HG03520 (cell line): ENCODE measurements around the gene HAX1.
"Not testable (repeated sequence)": the region's sequence is repeated elsewhere in the genome, so short reads cannot be mapped to it uniquely, and the experiment has no call there.

Experiments
- ATAC-seq: cut with Tn5 transposase; IDR thresholded peaks from one replicate; pipeline ENCODE4 v1.9.1; 2021; ENCODE audit warnings: mild to moderate bottlenecking, moderate library complexity; ENCODE audit not compliant: unreplicated experiment

HAX1 gene

DNA sequence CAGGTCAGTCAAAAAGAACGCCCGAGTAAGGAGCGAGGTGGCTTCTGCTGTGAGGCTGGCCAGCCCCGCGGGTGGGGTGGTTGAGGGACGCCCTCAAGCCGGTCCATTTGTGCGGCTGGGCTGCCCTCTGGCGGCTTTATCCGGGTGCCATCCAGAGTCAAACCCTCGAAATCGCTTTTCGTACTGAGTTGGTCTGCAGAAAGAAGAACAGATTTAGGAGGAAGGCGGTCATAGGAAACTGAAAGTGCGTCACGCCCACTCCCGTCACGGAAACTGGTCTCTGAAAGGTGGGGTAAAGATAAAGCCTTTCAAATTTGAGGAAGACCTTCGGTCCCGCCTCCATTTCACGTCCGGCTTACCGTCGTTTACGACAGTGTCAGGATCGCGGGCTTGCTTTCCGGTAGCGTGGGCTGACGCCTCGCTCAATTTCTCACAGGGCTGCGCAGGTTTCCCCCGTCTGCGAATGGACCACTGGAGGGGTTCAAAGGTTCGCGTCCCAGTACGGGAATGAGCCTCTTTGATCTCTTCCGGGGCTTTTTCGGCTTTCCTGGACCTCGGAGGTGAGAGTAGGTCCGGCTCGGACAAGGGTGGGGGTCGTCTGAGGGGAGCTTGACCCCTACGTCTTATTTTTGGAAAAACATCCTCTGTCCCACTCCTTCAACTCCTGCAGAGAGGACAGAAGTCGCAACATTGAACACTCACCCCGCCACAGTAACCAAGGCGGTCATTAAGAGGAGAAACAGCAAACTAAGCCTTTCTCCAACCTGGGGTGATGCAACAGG, at the start of gene HAX1:
HAX1 (plus strand) TSS at position 413 of the 782 bp plus-strand sequence; CDS start at position 508, 95 bp downstream.
- ATAC-seq, result peak; percentile 85

DNA sequence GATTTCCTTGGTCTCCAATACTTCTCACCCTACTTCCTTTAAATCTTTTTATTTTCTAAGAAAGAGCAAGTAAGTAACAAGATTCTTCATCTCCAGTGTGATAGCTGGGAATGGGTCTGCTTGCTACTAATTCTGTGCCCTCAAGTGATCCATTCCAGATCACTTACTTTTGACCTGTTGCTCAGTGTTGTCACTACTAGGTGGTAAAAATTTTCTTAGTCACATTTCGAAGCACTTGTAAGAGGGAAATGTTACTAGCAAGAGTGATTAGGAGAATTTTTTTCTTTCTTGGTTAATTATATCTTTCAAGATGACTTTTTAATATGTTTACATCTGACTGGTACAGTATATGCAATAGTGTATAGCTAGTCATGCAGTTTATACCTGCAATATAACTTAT, 49.5 kb upstream of the HAX1 start:
- ATAC-seq, result no peak

DNA sequence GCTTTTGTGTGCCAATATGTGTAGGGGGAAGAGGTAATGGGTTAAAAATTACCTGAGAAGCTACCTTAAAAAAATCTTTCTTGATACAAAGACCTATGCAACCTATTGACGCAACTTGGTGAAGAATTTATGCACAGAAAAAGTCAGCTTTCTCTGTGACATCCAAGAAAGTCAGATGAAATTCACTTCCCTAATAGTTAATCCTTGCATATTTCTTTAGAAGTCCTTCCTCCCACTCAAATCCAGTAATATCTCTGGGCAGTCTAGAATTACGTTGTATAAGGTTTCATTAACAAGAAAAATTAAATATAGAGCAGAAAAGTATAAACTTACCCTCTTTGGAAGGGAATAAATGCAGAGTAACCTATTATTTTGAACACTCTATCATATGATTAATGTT, 48.8 kb upstream of the HAX1 start:
- no peak for ATAC-seq

DNA sequence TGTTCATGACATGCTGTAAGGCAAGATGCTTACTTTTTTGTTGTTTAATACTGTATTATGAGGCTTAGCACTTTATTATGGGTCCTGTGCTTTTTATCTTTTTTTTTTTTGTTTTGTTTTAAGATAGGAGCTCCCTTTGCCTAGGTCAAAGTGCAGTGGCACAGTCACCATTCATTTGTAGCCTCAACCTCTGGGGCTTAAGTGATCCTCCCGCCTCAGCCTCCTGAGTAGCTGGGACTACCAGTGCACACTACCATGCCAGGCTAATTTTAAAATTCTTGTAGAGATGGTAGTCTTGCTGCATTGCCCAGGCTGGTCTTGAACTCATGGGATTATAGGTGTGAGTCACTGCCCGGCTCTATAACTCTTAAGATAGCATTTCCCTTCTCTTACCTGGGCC, 47.1 kb upstream of the HAX1 start:
- no peak for ATAC-seq

DNA sequence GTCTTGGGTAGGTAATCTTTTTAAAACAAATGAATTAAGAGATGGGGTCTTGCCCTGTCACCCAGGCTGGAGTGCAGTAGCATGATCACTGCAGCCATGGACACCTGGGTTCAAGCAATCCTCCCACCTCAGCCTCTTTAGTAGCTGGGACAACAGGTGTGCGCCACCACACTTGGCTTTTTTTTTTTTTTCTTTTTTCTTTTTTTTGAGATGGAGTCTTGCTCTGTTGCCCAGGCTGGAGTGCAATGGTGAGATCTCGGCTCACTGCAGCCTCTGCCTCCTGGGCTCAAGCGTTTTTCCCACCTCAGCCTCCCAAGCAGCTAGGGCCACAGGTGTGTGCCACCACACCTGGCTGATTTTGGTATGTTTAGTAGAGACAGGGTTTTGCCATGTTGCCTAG, 41.3 kb upstream of the HAX1 start:
- ATAC-seq, result not testable (repeated sequence)

DNA sequence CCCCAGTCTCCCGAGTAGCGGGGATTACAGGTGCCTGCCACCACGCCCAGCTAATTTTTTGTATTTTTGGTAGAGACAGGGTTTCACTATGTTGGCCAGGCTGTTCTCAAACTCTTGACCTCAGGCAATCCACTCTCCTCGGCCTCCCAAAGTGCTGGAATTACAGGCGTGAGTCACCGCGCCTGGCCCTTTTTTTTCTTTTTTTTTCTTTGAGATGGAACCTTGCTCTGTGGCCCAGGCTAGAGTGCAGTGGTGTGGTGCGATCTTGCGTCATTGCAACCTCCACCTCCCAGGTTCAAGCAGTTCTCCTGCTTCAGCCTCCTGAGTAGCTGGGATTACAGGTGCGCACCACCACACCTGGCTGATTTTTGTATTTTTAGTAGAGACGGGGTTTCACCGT, 39.3 kb upstream of the HAX1 start:
- ATAC-seq, result not testable (repeated sequence)

DNA sequence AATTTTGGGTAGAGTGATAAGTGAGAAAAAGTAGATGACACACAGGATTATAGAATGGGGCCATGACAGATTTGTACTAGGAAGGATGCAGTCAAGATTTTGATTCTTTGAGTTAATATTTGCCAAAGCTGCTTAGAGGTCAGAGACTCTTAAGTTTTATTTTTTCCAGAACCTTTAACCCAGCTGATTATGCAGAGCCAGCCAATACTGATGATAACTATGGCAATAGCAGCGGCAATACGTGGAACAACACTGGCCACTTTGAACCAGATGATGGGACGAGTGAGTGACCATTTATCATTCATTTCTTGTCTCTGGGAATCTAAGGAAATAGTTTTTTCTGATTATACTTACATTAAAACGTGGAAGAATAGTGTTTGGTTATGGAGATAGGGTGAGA, 35.6 kb upstream of the HAX1 start:
- ATAC-seq, result no peak

DNA sequence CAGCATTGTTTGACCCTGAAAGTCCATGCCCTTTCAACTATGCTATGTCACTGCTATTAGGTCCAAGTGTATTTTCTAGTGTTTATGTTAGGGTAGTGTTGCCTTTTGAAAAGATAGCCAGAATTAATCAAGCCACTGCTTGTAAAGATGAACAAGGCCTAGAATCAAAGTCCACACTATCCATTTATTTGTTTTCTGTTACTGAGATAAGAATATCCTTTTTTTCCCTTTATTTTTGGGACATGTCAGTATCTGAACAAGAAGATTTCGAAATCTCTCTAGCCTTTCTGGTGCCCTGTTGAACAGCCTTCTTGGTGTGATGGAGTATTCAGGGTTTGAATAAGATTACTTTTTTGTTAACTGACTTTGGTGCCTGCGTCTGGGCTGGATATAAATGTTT, 35.0 kb upstream of the HAX1 start:
- ATAC-seq, result no peak

DNA sequence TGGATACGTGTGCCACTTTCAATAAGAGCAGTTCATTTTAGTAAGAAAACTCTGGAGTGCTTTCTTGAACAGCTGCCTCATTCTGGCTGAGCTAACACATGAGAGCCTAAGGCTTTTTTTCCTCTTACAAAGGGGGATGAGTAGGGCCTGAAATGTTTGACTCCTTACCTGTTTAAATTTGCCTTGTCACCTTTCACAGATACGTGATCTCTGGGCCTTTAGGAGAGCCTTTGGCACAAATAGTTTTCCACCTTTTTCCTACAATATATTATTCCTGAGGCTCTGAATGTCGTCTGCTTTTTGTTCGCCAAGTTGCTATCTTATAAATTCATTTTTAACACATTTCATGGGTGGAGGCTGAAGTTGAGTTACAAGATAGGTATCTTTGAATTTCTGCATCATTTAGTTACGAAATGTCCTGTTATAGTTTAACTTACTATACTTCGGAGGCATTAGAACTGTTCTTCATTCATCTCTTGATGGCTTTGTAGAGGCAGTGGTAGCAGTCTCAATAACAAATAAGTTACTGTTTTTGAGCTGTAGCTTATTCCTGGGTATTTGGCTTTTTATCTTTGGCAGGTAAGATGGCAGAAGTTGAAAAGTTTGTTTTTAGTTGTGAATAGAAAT, 34.4 kb upstream of the HAX1 start:
- no peak for ATAC-seq

DNA sequence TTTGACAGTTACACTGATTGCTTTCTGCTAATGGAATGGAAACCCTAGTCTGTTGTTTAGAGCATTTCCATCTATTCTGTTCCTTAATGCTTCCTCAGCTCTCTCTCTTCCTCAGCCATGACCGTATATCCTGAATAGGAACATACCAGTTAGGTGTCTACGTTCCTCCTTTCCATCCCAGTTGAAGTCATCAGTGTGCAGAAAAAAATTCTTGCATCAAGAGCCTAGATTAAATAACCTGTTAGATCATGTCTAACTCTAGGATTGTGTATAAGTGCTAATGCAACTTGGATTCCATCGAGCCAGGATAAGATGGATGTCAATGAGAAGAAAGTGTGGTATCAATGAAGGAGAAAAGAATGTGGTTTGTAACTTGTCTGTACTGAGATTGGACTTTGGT, 32.9 kb upstream of the HAX1 start:
- ATAC-seq, result no peak

DNA sequence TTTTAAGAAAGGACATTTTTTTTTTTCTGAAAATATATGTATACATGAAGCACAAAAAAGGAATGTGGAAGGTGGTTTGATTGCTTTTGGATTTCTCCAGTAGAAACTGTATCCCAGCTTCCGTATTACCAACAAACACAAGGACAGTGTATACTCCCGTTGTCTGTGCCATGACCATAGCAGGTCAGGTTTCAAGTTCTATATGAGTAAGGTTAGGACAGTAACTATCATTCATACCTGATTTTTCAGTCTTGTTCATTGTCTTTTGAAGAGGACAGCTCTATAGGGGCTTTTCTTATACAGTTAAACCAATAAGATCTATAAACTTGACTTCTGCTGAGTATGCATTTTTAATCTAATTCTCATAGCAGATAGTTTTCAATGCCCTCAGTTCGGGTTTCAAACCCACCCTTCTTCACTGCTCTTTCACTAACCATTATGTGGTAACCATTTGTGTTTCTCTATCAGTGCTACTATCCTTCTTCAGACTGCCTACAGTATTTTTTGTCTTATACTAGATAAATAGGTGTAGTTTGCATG, 32.1 kb upstream of the HAX1 start:
- no peak for ATAC-seq

DNA sequence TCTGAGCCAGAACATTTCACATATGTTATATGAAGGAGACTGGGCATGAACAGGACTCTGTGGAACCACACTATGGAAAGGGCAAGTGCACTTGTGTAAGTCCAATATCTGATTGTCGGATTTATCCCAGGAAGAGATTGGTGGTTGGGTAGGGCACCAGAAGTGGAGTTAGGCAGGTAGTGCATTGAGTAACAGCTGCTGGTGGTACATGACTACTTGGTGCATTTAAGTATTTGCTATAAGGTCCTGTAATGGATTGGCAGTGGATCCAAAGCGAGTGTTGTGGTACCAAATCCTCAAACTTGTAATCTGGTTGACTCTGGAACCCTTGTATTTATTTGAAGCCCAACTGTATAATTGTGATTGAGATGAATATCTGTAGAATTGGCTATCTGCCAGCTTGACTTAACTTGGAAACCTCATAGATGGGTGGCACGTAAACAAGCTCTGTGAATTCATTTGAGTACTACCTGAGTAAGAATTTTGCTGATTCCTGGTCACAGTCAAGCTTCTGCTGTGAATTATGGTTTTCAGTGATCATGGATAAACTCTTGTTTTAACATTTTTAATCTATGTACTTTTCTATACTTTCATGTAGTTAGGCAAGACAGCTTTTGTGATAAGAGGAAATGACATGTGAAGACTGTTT, 30.6 kb upstream of the HAX1 start:
- ATAC-seq, result no peak

DNA sequence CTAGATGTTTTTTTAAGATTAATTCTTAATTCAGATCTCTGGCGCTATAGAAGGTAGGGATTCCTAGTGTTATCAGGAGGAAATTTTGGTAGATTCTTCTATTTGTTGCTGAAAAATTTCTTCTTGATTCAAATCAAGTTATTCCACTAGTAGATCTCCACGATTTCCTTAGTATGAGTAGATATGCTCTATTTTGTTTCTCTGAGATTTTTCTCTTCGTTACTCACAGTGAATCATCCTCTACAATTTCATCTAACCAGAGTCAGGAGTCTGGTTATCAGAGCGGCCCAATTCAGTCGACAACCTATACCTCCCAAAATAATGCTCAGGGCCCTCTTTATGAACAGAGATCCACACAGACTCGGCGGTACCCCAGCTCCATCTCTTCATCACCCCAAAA, 18.8 kb upstream of the HAX1 start:
- no peak for ATAC-seq

DNA sequence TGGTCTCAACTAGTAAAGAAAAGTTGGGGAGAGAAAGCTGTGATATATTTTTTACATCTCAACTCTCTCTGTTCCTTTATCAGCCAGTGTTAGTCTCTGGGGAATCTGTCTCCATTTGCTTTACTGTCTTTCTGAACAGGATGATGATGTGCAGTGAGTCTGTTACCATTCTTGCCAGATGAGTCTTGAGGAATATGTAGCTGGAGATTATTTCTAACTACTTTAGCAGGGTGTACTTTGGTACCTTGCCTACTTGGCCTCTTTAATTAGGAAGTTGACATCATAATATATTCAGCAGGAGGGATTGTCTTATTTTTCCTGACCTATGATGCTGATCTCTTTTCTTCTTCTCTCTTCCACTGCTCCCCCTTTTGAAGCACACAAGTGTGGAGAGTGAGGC, 15.7 kb upstream of the HAX1 start:
- ATAC-seq, result no peak

DNA sequence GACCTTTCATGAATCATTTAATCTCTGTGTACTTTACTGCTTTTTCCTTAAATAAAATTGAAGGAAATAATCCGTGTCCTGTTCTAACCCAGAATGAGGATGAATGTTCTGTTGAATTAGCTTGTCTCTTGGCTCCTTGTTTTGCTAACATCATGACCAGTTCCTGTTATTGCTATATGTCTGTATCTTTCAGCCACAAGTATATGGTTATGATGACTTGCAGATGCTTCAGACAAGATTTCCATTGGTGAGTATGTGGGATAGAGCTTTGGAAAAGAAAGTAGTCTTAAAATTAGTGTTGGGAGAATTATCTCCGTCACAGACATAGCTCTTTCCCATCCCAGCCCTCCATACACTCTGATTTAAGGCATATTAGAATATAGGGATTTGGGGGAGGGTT, 13.6 kb upstream of the HAX1 start:
- ATAC-seq, result no peak

DNA sequence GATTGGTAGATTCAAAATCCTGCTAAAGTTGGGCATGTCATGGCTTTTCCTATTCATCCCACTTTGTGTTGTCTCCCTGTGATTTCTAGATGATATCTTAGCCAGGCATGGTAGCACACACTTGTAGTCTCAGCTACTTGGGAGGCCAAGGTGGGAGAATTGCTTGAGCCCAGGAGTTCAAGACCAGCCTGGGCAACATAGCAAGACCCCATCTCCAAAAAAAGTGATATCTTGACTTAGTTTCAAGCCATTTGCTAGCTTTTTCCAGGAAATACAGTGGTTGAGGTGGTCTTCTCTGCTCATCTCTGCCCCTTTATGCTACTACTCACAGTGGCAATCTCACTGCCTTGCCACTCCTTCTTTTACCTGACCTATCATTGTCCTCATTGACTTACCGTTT, 12.3 kb upstream of the HAX1 start:
- ATAC-seq, result no peak

DNA sequence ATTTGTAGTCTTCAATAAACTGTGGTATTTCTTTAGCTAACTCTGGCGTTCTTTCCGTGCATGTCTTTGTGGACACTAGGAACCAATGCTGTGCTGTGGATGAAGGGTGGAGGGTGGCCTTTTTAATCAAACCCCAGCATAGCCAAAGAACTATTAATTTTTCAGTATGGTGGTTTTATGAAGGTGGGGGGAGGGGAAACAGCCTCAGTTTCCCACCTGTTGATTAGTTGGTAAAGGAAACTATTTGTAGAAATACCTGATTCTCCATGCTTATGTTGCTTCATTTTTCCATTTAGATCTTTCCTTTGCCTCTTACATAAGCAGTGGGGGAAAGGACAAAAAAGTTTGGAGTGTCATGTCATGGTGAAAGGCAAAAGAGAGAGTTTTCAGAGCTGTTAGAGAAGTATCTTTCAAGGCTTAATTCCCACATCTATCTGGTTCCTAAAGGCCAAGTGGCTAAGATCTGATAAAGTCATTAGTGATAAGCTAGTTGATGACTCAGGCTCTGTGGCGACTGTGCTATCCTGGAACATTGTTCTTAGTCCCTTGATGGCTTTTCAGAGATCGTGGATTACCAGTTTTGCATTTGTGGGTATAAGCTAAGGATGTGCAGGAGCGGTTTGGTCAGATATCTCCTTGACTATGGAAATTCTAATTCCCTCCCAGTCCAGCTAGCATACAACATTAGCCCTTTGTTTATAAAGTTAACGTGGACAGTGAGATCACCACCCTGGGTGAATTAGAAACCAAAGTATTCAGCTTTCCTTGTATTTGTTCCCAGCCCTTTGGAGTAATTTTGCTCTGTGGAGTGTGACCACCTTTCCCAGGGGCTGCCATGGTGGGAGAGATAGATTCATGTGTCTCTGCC, 8.7 kb upstream of the HAX1 start:
- no peak for ATAC-seq

DNA sequence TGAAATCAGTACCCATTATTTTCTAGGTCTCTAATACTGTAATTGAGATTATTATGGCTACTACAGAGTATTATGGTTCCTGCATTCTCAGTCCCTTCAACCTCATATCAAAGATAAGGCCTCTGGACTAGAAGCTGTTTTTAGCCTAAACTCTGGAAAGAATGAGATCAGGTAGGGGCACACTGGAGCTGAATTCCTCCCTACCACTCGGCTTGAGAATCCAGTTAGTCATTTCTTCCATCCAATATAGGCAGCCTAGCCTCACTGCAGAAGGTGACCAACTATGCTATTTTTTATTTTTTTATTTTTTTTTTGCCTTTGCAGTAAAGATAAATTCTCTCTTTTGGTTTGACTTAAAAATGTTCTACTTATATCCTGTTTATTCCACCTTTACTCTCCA, 8.0 kb upstream of the HAX1 start:
- no peak for ATAC-seq

DNA sequence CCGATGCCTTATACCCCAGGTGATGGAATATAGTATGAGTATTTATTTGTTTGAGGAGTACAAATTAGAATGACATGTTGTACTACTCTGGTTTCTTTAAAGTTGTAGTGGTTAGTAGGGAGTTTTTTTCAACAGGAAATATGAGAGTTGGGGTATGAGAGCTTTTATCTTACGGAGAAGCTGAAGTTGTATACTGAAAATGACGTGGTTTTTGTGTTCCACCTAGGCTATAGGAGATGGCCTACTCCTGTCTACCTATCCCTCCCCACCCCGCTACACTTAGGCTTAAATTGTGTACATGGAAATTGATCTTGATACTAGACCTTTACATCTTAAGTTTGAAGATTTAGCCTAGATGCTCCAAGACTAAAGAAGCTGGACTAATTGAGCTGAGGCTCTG, 6.8 kb upstream of the HAX1 start:
- no peak for ATAC-seq

DNA sequence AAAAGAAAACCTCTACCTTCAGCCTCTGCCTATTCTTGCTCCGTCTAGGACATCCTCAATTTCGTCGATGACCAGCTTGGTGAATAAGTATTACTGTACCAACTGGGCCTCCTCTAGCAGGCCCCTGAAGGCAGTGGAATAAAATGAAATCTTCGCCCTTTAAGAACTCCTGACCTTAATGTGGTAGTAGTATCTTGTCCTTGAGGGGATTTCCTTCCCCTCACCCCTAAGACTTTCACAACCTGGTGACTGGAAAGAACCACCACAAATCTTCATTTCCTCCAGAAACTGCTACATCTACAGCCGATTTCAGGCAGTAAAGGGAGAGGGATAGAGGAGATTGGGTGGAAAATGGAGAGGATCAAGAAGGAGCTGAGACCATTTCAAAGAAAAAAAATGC, 1.6 kb upstream of the HAX1 start:
- no peak for ATAC-seq

DNA sequence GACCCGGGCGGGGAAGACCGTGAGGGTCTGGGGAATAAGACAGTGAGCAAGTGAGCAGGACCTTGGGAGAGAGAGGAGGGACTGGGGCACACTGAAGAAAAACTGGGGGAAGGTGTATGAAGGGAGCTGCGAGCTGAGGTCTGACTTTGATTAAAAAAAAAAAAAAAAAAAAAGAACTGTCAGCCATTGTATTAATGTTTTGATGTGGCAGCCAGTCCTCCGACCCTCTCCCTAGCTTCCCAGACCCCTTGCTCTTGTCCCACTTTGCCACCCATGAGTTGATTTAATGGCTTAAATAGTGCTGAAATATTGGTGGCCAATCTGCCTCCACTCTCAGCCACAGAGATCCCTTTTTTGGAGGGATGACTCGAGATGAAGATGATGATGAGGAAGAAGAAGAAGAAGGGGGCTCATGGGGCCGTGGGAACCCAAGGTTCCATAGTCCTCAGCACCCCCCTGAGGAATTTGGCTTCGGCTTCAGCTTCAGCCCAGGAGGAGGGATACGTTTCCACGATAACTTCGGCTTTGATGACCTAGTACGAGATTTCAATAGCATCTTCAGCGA, 652 bp downstream of the HAX1 start:
- ATAC-seq, result no peak
